PFSK-1 (cell line): Measurements from ENCODE around the gene PMS2.
"Not testable (repeated sequence)": the region's sequence is repeated elsewhere in the genome, so short reads cannot be mapped to it uniquely, and the experiment has no call there.

Experiments used
- FOXP2 ChIP-seq: optimal IDR thresholded peaks from 2 replicates; pipeline ENCODE3; 2011; ENCODE audit warnings: borderline replicate concordance, control low read depth, inconsistent platforms; ENCODE audit not compliant: insufficient read depth; ENCODE audit errors: extremely low read length, extremely low read depth
- POLR2AphosphoS5 ChIP-seq: IDR thresholded peaks from 2 replicates; pipeline ENCODE4 v1.6.1; 2012; ENCODE audit warnings: low read depth, mild to moderate bottlenecking, control low read depth, low read length, moderate library complexity
- REST ChIP-seq, 2 experiments: IDR thresholded peaks; 2 replicates each; pipeline versions ENCODE4 v1.6.1 to v1.8.0; 2011 to 2012; ENCODE audit warnings: low read depth in 2 of 2, low read length in 2 of 2, control low read depth in 1 of 2, inconsistent platforms in 1 of 2, mild to moderate bottlenecking in 1 of 2, moderate library complexity in 1 of 2; ENCODE audit not compliant: insufficient read depth in 1 of 2
- SIN3A ChIP-seq: IDR thresholded peaks from 2 replicates; pipeline ENCODE4 v1.6.1; 2012; ENCODE audit warnings: mild to moderate bottlenecking, low read length, moderate library complexity, borderline replicate concordance; ENCODE audit not compliant: insufficient read depth
- TAF1 ChIP-seq: IDR thresholded peaks from 2 replicates; pipeline ENCODE4 v1.6.1; 2012; ENCODE audit warnings: low read length, control low read depth, borderline replicate concordance; ENCODE audit not compliant: insufficient read depth

PMS2 gene

DNA sequence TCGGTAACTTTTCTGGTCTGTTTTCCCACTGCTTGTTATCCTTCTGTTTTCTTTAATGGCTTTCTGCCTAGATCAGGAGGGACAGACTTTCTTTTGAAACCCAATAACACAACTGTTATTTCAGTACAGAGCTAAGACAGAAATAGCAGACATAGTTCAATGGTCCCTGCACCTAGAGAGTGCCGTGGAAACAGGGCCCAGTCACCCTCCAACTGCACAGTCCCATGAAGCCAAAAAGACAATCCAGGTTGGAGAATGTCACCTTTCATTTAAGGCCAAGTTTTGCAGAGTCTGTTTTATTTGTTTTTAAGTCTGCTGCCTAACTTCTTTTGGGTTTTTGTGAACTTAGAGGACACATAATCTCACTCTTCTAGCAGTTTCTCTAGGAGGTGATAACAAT lies 2.7 kb upstream of the PMS2 start:
- TF ChIP-seq TAF1 (no peak), SIN3A (no peak), REST (IDR thresholded peaks at IDR 0.05; ENCODE audit: insufficient read depth in 1 of 2, low read depth in 2 of 2, low read length in 2 of 2) (no peak), POLR2AphosphoS5 (no peak), FOXP2 (no peak)

DNA sequence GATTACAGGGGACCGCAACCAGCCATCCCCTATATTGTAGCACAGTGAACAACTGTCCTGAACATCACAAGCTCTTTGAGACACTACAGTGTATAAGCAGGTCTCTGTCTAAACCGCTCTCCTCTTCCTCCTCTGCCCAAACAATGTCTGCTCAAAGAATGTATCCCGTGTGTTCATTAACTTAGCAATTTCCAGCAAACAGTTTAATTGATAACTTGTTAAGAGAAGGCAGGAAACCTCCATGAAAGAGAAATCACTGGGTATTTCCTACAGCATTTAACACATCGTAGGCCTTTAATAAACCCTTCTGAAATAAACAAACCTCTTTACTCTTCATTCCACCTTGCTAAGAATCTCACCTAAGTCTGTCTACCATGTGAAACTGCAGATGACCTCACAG lies 1.5 kb downstream of the PMS2 start:
- TF ChIP-seq SIN3A = no peak
- no peak for TF ChIP-seq POLR2AphosphoS5
- TF ChIP-seq FOXP2 = no peak
- TF ChIP-seq TAF1 = no peak

DNA sequence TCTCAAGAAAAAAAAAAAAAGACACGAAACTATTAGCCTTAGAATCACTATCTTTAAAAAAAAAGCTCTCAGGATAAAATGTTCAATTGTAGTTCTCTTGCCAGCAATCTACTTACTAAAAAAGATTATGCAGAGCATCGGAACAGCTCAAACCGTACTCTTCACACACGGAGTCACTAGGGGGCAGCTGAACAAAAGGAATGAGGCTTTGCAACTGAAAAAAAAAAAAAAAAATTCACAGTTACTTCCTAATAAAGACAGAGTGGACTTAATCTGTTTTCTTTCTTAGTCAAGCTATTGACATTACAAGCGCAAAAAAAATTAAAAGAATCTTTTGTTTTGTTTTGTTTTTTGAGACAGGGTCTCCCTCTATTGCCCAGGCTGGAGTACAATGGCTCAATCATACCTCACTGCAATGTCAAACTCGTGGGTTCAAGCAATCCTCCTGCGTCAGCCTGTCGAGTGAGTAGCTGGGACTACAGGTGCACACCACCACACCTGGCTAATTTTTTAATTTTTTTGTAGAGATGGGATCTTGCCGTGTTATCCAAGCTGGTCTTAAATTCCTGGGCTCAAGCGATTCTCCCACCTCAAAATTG lies 11.5 kb downstream of the PMS2 start:
- TF ChIP-seq POLR2AphosphoS5 (no peak), FOXP2 (no peak), TAF1 (no peak), SIN3A (no peak), REST (IDR thresholded peaks at IDR 0.05; ENCODE audit: insufficient read depth in 1 of 2, low read depth in 2 of 2, low read length in 2 of 2) (no peak)

DNA sequence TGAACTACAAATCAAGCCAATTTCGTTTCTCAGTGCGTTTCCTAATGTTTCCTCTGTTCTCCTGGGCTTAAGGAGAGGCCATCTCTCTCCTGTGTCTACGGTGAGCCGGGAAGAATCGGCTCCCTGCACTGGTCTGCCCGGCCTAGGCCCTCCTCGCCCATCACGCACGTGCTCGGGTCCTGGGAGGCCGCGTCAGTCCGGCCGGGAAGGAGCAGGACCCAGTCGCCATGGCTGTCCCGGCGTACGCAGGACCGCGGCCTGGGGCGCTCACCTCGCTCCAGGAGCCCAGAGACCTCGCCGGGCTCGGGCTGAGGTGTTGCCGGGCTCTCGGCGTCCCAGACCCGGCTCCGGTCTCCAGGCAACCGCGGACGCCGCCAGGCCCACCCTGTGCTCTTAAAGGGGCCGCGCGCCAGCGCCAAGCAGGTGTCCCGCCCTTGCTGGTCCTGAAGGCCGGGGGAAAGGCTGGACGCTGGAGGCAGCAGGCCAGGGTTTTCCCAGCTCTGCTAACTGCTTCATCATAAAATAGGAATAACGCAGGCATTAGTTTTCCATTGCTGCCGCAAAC lies 38.4 kb downstream of the PMS2 start, which contains the start of gene RSPH10B:
RSPH10B (minus strand) TSS at position 343 of the 565 bp plus-strand sequence. CDS start 3,573 bp downstream, outside the sequence.
- TF ChIP-seq FOXP2; REST (IDR thresholded peaks at IDR 0.05; ENCODE audit: insufficient read depth in 1 of 2, low read depth in 2 of 2, low read length in 2 of 2); TAF1: not testable (repeated sequence)
